Measurements from ENCODE around the gene CPT1B. TPM values are rescaled to one million over a fixed set of nuclear protein-coding genes. Genes with fewer than 3 reads are reported as not detected.

CPT1B gene
- total and polyA plus RNA-seq, 2 of the 4 experiments (the other 2 are of a cell fraction), result 0.36 to 1.8 TPM

- Histone ChIP-seq H3K18ac (ENCODE audit: low read depth, low read length) (no peak overlapping the region), H2BK20ac (ENCODE audit: low read depth, low read length) (no peak overlapping the region), H3K4ac (ENCODE audit: low read depth, low read length) (no peak overlapping the region), H3K79me1 (ENCODE audit: low read depth in 1 of 2, low read length in 2 of 2) (no peaks in the 10 kb centered on the region), H3K27ac (ENCODE audit: insufficient read depth, low read length) (no peak overlapping the region), H2AK9ac (replicated peaks; ENCODE audit: low read depth, low read length, poor library complexity) (no peak overlapping the region), H2BK15ac (ENCODE audit: low read depth, low read length) (no peak overlapping the region), H3K27me3 (ENCODE audit: control insufficient read depth, insufficient read depth, low read length) (peaks cover 44% of the 10 kb centered on the region), H3K14ac (replicated peaks; ENCODE audit: low read depth, low read length) (no peak overlapping the region), H4K8ac (ENCODE audit: low read depth in 2 of 2, low read length in 2 of 2) (no peak overlapping the region), H2BK5ac (ENCODE audit: low read depth, low read length, poor library complexity, severe bottlenecking) (no peak overlapping the region), H4K5ac (ENCODE audit: low read depth, low read length) (no peak overlapping the region), H3K9me1 (ENCODE audit: insufficient read depth, low read length) (0 out of 2 replicates have a peak, but pooled peaks cover 6% of the 10 kb centered on the region), H2AK5ac (ENCODE audit: low read depth, low read length) (no peak overlapping the region), H4K91ac (ENCODE audit: insufficient read depth, low read depth, low read length) (no peak overlapping the region), H3K9ac (ENCODE audit: low read depth, low read length) (no peak overlapping the region), H3K56ac (ENCODE audit: extremely low read depth, insufficient read depth, low read length) (no peak overlapping the region), H2AFZ (replicated peaks; ENCODE audit: low read length, poor library complexity) (peak overlapping the region; percentile 26), H3K9me3 (ENCODE audit: control insufficient read depth, insufficient read depth, low read length) (0 out of 2 replicates have a peak, but pooled peaks cover 2% of the 10 kb centered on the region), H3K4me2 (ENCODE audit: low read depth, low read length) (no peak overlapping the region), H2BK120ac (ENCODE audit: low read depth, low read length) (no peak overlapping the region), H3K4me3 (ENCODE audit: insufficient read depth, low read depth, low read length) (no peak overlapping the region), H3K4me1 (ENCODE audit: control insufficient read depth, insufficient read depth, low read length) (no peaks in the 10 kb centered on the region), H3K36me3 (ENCODE audit: control insufficient read depth, insufficient read depth, low read length) (no peaks in the 10 kb centered on the region), H3K23ac (ENCODE audit: low read depth, low read length) (no peak overlapping the region), H4K20me1 (ENCODE audit: insufficient read depth, low read length) (peaks cover 10% of the 10 kb centered on the region)
- DNase-seq (no peak), ATAC-seq (ENCODE audit: low read depth) (peak; percentile 98)
- 30% methylated on average over 12 of the region's 52 CpGs; no CpG with 5 or more reads in 1 of the 2 experiments for WGBS, 2 experiments (ENCODE audit: extremely low coverage in 2 of 2, insufficient read length in 1 of 2)
- dilution Hi-C loops (cut with HindIII; ENCODE audit: low sequenced_read_pairs, unreplicated experiment) (no loop called here), intact Hi-C loops (cut with micrococcal nuclease) (no loop called here), in situ Hi-C loops (cut with MboI; ENCODE audit: low sequenced_read_pairs) (no loop called here)
- TF ChIP-seq POLR2A (IDR thresholded peaks at IDR 0.05; ENCODE audit: low read depth, low read length) (no peak), MAZ (IDR thresholded peaks at IDR 0.05; ENCODE audit: borderline replicate concordance, low read depth, low read length) (peak; percentile 39; the same call in 1 of the 2 replicates), MXI1 (IDR thresholded peaks at IDR 0.05; ENCODE audit: borderline replicate concordance, low read depth, low read length) (peak; percentile 99), RCOR1 (IDR thresholded peaks at IDR 0.05; ENCODE audit: insufficient replicate concordance, low read length) (peak; percentile 87)
- no TSS peak for BruUV-seq (replicated peaks)
- ChIA-PET POLR2A (ENCODE audit: unreplicated experiment) (no interaction called here), CTCF (no interaction called here)
Measured at GRCh38 chr22:50599816-50600455, 21.7 kb upstream of the CPT1B start.

Measured in IMR-90 (cell line).